GM19023 (cell line): Measurements from ENCODE around the gene IMP4.
"Not testable (repeated sequence)": the region's sequence is repeated elsewhere in the genome, so short reads cannot be mapped to it uniquely, and the experiment has no call there.

ENCODE experiments used
- ATAC-seq: cut with Tn5 transposase; IDR thresholded peaks from one replicate; pipeline ENCODE4 v1.9.1; 2021; ENCODE audit warnings: mild to moderate bottlenecking, moderate library complexity; ENCODE audit not compliant: unreplicated experiment

The IMP4 gene

DNA sequence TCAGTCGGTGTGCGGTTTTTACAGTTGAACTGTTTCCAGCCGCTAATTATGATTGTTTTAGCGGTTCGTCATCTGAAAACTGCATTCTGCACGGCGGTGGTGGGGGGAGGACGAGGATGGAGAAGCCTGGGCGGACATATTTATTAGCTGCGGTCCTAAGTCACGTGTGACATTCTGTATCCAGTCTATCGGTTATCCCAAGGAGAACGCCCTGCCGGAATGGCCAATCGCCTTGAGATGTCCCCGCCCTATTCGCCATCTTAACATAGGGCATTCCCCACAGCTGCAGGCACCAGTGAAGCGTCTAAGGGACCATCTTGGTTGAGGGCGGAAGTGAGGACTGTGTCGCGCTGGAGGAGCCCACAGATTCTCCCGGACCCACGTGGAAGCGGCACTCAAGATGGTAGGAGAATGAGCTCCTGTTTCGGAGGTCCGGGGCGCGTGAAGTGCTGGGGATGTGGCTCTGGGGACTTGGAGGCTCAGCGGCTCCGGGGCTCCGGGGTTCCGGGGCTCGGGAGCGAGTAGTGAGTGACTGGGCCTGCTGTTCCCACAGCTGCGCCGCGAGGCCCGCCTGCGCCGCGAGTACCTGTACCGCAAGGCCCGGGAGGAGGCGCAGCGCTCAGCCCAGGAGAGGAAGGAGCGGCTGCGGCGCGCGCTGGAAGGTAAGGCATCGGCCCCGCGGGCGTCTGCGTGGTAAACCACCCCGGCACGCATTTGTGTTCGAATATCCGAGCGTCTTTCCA, at the start of gene IMP4:
TSS of gene IMP4 (plus strand) at position 365 of the 743 bp plus-strand sequence. CDS start at position 401, 36 bp downstream.
- peak; percentile 88 for ATAC-seq

GRCh38 chr2:130300258-130300969, 42.3 kb upstream of the IMP4 start:
- ATAC-seq, result no peak

DNA sequence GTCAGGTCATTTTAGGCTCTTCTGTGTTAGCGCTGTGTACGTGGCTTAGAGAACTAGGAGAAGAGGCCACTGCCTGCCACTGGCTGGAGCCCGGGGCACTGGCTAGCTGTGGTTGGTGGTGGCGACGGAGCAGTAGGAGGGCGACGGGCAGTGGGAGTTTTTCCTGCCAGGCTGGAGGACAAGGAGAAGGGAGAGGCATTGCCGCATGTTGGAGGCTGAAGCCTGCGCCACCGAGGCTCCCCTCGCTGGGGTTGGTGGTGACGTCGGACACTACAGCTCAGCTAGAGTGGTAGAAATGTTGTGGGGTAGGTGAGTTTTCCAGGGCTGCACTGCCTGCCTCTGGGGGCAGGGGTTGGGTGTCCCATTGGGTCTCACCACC, 41.7 kb upstream of the IMP4 start:
- no peak for ATAC-seq

GRCh38 chr2:130302164-130302886, 40.4 kb upstream of the IMP4 start:
- no peak for ATAC-seq

DNA sequence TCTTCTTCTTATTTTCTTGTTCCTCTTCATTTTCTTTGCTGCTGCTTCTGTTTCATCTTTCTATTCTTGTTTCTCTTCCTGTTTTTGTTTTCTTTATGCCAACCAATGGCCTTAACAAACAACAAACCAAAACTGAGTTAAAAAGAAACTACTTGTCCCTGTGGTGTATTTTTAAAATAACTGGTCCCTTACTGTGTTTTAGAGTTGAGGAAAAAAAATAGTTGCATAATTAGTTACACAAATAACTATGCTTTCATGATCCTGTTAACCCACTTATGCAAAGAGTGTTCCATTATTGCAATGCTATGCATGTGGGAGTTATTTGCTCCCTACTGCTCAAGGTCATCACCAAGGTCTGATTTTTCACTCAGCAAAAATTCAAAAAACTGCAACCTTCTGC, 39.5 kb upstream of the IMP4 start:
- peak; percentile 68 for ATAC-seq

GRCh38 chr2:130304726-130305125, 38.0 kb upstream of the IMP4 start:
- no peak for ATAC-seq

DNA sequence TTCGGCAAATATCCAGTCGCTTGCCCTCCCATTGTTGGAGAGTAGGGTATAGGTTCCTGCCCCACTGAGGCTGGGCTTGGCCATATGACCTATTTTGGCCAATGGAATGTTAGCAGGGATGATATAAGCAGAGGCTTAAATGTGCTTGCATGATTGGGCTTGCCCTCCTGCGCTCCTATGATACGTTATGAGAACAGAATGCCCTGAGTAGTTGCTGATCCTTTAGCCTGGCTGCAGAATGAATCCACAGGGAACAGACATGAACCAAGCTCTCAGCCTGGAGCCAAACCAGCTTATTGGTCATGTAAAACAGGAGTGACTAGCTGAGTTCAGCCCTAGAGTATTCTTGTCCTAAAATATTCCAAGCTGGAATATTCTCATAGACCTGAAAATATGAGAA, 34.8 kb upstream of the IMP4 start:
- no peak for ATAC-seq

- ATAC-seq, result peak; percentile 66
Observed at GRCh38 chr2:130310881-130311280, 31.8 kb upstream of the IMP4 start.

- no peak for ATAC-seq
Observed at GRCh38 chr2:130313812-130314334, 28.8 kb upstream of the IMP4 start.

GRCh38 chr2:130314377-130314776, 28.3 kb upstream of the IMP4 start:
- ATAC-seq, result no peak

GRCh38 chr2:130316596-130316995, 26.1 kb upstream of the IMP4 start:
- no peak for ATAC-seq

DNA sequence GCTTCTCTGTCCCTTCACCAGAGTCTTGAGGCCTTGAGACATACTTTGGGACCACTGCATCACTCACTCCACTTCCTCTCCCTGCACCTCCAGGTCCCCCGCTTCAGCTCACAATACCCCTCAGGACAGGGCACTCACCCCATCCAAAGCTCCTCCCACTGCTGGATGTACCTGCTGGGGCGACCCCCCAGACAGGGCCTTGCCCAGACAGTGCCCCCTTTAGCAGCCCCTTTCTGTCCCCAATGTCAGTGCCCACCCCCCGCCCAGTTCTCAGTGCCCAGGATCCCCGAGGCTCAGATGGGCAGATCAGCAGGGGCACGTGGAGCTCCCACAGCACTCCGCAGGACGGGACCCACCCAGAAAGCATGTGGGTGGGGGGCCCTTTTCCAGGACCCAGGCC, 23.8 kb upstream of the IMP4 start:
- ATAC-seq, result no peak

- no peak for ATAC-seq
Observed at GRCh38 chr2:130319536-130319935, 23.2 kb upstream of the IMP4 start.

DNA sequence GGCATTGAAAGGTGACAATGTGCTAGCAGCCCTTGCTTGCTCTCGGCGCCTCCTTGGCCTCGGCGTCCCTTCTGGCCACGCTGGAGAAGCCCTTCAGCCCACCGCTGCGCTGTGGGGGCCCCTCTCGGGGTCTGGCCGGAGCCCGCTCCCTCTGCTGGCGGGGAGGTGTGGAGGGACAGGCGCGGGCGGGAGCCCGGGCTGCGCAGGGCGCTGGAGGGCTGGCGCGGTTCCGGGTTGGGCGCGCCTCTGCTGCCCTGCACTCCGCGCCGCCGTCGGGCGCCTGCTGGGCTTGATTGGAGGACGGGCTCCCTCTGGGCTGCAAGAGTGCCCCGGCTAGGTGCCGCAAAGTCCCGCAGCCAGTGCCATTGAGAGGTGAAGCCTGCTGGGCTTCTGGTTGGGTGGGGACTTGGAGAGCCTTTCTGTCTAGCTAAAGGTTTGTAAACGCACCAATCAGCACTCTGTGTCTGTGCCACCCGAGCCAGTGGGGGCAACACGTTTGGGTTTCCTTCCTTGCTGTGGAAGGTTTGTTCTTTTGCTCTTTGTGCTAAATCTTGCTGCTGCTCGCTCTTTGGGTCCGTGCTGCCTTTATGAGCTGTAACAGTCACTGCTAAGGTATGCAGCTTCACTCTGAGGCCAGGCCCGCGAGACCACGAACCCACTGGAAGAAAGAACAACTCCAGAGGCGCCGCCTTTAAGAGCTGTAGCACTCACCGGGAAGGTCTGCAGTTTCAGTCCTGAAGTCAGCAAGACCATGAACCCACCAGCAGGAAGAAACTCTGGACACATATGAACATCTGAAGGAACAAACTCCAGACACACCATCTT, 14.8 kb upstream of the IMP4 start:
- no peak for ATAC-seq

- no peak for ATAC-seq
Observed at GRCh38 chr2:130328710-130329109, 14.0 kb upstream of the IMP4 start.

DNA sequence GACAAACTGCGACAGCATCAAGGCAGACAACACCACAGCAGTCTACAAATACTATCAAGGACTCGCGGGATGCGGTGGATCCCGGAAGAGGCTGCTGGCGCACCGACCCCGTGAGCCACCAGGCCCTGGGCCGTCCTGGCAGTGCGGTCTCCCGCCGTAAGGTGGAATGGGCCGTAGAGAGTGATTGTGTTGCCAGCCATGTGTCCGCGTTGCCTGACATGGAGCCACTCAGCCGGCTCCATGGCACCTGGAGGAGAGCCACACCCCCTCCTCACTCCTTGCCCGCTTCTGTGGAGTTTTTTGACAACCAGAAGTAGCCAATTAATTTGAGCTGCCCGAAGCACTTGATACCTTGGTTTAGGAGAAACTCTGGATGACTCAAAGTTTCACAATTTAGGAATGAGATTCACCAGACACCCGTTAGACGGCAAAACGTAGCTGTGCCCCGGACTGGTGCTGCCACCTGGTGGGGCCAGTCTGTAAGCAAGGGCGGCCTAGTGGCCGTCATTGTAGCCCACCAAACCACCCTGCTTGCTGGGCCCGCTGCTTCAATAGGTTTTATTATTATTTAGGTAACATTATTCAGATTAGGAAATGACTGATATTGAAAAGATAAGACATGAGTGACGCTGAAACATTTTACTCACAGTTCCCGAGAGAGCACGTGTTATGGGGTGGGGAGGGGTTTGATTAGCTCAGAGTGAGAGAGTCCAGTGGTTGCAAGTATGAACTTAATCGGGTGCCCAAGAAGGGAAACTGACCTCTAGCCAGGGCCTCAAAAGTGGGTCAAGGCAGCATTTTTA, 10.2 kb upstream of the IMP4 start:
- ATAC-seq, result peak; percentile 83

- ATAC-seq, result not testable (repeated sequence)
Observed at GRCh38 chr2:130333253-130333652, 9.4 kb upstream of the IMP4 start.

GRCh38 chr2:130334026-130334425, 8.7 kb upstream of the IMP4 start:
- ATAC-seq, result no peak

- no peak for ATAC-seq
Observed at GRCh38 chr2:130335226-130335625, 7.5 kb upstream of the IMP4 start.
